Thoracic aorta (tissue), 2 donors: Measurements from ENCODE around the gene STK32A. TPM values are rescaled to one million over a fixed set of nuclear protein-coding genes. Genes with fewer than 3 reads are reported as not detected.

Source experiments
- ATAC-seq: fragments of 150-250 bp; one replicate; pipeline ENCODE4 v1.8.0; 2017; ENCODE audit warnings: low read depth; ENCODE audit not compliant: insufficient number of reproducible peaks, low FRiP score
- DNase-seq: peaks from one replicate; pipeline ENCODE4 v3.0.0-alpha.2; 2020; ENCODE audit warnings: low spot score
- H3K27ac ChIP-seq, 2 donors: fragments of 200-600 bp; sonication (generic); 1 replicate in 1 of 2; 2 replicates in 1 of 2; pipeline ENCODE4 v1.5.1; 2016; ENCODE audit warnings: mild to moderate bottlenecking in 2 of 2, moderate library complexity in 2 of 2
- H3K27me3 ChIP-seq: fragments of 200-600 bp; sonication (generic); replicated peaks from 2 replicates; pipeline ENCODE4 v1.6.0; 2016; ENCODE audit warnings: mild to moderate bottlenecking; ENCODE audit not compliant: insufficient read depth
- H3K36me3 ChIP-seq: fragments of 200-600 bp; sonication (generic); one replicate; pipeline ENCODE4 v1.5.1; 2016
- H3K4me1 ChIP-seq, 2 donors: fragments of 200-600 bp; sonication (generic); 1 replicate in 1 of 2; 2 replicates in 1 of 2; pipeline versions ENCODE4 v1.5.1 to v1.6.0; 2016; ENCODE audit warnings: low read depth in 2 of 2, mild to moderate bottlenecking in 1 of 2; ENCODE audit not compliant: control insufficient read depth in 1 of 2
- H3K4me3 ChIP-seq: fragments of 200-600 bp; sonication (generic); 2 replicates; pipeline ENCODE4 v1.5.1; 2016; ENCODE audit warnings: mild to moderate bottlenecking
- H3K9me3 ChIP-seq: fragments of 200-600 bp; sonication (generic); 2 replicates; pipeline ENCODE4 v1.5.1; 2016
- total RNA-seq, 2 donors: library from RNA; depleted of rRNA; stranded (reverse); fragments of >200 nt; gene quantifications; one replicate each; pipeline versions ENCODE4 v1.1.0 to v1.2.3, GENCODE V29; 2016
- TF ChIP-seq, protein P1 (sequence below): fragments of 200-600 bp; sonication (generic); IDR thresholded peaks from one replicate; pipeline ENCODE4 v1.5.1; 2019; ENCODE audit warnings: antibody characterized with exemption

Gene STK32A
- total RNA-seq, 2 donors from 2014 or later = 8.0 to 9.5 TPM

DNA sequence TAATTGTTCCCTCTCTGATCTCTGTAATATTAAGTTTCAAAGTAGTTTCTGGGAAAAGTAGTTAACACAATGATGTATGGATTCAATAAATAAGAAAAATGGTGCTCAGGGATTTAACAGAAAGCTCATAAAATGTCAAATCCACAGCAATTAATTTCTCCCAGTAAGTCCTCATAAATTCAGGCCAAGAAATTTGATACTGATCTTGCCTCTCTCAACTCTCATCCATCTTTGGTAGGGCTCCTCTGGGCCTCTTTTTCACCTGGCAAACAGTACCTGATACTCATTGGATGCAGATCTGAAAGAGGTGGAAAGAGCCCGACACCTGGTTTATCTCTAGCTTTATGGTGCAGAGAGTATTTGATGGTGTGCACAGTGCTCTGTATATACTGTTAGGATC lies 106.1 kb downstream of the STK32A start:
- no peaks in the 10 kb centered on the region for H3K9me3 ChIP-seq
- no peak overlapping the region for H3K27ac ChIP-seq
- ATAC-seq (no peak), DNase-seq (no peak)
- no peak overlapping the region for H3K4me3 ChIP-seq
- H3K36me3 ChIP-seq = no peaks in the 10 kb centered on the region
- no peaks in the 10 kb centered on the region for H3K27me3 ChIP-seq
- TF ChIP-seq, protein P1, sequence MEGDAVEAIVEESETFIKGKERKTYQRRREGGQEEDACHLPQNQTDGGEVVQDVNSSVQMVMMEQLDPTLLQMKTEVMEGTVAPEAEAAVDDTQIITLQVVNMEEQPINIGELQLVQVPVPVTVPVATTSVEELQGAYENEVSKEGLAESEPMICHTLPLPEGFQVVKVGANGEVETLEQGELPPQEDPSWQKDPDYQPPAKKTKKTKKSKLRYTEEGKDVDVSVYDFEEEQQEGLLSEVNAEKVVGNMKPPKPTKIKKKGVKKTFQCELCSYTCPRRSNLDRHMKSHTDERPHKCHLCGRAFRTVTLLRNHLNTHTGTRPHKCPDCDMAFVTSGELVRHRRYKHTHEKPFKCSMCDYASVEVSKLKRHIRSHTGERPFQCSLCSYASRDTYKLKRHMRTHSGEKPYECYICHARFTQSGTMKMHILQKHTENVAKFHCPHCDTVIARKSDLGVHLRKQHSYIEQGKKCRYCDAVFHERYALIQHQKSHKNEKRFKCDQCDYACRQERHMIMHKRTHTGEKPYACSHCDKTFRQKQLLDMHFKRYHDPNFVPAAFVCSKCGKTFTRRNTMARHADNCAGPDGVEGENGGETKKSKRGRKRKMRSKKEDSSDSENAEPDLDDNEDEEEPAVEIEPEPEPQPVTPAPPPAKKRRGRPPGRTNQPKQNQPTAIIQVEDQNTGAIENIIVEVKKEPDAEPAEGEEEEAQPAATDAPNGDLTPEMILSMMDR = no peak
- H3K4me1 ChIP-seq = no peaks in the 10 kb centered on the region

DNA sequence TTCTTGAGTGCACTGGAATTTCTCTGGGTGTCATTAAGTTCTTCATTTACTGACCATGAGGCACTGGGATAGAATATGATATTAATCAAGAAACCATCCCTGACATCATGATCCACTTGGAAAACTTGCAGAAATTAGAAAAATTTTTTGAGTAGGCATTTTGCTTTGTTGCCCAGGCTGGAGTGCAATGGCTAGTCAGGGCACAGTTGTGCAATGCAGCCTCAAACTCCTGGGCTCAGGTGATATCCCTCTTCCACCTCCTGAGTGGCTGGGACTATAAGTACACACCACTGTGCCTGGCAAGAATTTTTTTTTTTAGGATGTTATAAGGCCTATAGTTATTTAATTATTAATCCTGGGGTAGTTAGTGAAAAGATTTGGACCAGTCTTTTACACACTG lies 106.5 kb downstream of the STK32A start:
- H3K4me3 ChIP-seq = no peak overlapping the region
- no peaks in the 10 kb centered on the region for H3K4me1 ChIP-seq
- DNase-seq = no peak
- no peak for ATAC-seq
- H3K27ac ChIP-seq = no peak overlapping the region
- TF ChIP-seq, protein P1 = no peak
- H3K36me3 ChIP-seq = no peaks in the 10 kb centered on the region
- no peaks in the 10 kb centered on the region for H3K27me3 ChIP-seq
- H3K9me3 ChIP-seq = no peaks in the 10 kb centered on the region

DNA sequence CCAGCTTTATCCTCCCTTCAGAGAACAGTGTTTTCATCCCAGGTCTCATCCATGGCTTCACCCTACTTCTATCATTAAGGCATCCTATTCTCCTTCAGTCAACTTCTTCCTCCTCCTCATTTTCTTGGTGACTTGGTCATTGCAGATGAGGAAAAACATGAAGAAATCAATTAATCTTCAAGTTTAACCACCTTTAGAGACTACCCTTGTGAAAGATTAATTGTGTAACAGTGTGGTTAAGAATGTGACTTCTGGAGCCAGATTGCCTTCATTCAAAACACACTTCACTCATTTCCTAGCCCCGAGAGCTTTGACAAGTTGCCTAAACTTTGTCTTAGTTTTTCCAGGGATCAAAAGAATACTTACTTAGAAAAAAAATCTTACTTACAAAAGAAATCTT lies 110.0 kb downstream of the STK32A start:
- Histone ChIP-seq H3K27me3 (no peaks in the 10 kb centered on the region), H3K36me3 (no peaks in the 10 kb centered on the region), H3K4me1 (no peaks in the 10 kb centered on the region), H3K9me3 (no peaks in the 10 kb centered on the region), H3K4me3 (no peak overlapping the region), H3K27ac (no peak overlapping the region)
- ATAC-seq = no peak
- TF ChIP-seq, protein P1 = no peak
- DNase-seq = no peak

DNA sequence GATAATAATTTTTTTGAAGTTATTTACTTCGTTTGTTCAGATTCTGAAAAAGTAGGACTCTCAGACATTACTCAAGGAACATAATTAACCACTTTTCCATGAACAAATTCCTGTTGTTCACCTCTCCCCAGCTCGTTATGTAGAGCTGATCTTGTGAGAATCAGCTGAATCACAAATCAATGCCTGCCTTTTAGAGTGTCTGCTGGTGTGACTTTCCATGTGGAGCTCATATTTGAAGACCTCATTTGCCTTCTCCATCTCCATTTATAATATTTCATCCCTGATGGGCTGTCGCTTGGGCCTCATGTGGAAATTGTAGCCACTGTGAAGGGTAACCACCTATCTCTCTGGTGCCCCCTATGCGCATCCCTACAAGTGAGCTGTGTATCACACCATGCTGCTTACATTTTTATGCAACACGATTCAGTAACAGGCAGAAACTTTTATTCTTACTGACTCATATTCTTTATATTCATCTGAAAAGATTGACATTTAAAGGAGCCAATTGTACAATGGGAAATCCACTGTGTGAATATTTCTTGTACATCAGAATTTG lies 111.3 kb downstream of the STK32A start:
- TF ChIP-seq, protein P1 = no peak
- H3K9me3 ChIP-seq = no peaks in the 10 kb centered on the region
- no peak for DNase-seq
- H3K4me3 ChIP-seq = no peak overlapping the region
- no peaks in the 10 kb centered on the region for H3K27me3 ChIP-seq
- ATAC-seq = no peak
- no peaks in the 10 kb centered on the region for H3K4me1 ChIP-seq
- no peak overlapping the region for H3K27ac ChIP-seq
- H3K36me3 ChIP-seq = no peaks in the 10 kb centered on the region

DNA sequence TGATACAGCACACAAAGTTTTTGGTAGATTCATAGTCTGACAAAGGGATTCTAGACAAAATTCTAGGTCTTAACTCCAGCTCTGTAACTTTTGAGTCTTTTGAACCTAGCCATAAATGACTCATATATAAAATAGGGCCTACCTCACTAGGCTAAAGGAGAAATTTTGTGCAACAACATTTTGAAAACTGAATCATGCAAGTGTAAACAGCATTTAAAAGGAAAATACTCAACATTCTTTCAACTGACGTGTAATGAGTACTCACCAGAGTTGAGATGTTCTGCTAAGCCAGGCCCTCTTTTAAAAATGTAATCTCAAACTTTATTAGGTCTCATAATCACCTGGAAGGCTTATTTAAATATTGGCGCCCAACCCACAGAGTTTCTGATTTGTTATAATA lies 113.2 kb downstream of the STK32A start:
- no peaks in the 10 kb centered on the region for H3K4me1 ChIP-seq
- no peaks in the 10 kb centered on the region for H3K9me3 ChIP-seq
- no peak overlapping the region for H3K4me3 ChIP-seq
- H3K27me3 ChIP-seq = no peaks in the 10 kb centered on the region
- DNase-seq = no peak
- no peak overlapping the region for H3K27ac ChIP-seq
- H3K36me3 ChIP-seq = no peaks in the 10 kb centered on the region
- TF ChIP-seq, protein P1 = no peak
- ATAC-seq = no peak
